Measurements from ENCODE around the gene UGT1A6. TPM values are rescaled to one million over a fixed set of nuclear protein-coding genes. Genes with fewer than 3 reads are reported as not detected.

The UGT1A6 gene
- total and polyA plus RNA-seq, 2 experiments from 2014 or later: not detected

DNA sequence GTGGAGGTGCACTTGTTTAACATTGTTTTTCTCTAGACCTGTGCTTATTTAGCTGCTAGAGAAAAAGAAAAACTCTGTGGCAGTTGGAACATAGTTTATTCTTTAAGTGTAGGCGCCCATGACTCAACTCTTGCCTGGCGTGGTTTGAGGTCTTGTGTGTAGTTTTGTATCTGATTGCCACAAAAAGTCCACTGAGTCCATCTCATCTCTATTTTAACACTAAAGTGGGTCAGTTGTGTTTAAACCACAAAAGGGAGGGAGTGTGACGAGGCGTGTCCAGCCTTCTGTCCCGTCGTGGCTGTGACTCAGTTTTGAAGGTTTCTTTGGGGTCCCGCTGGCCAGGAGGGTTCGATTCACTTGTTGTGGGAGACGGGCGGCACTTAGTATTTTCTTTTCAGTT, 36.2 kb upstream of the UGT1A6 start:
- no peaks in the 10 kb centered on the region for H3K4me1 ChIP-seq (ENCODE audit: insufficient read depth)
- H3K4me3 ChIP-seq: no peak overlapping the region
- no peaks in the 10 kb centered on the region for H3K9me2 ChIP-seq (ENCODE audit: insufficient read depth)
- H3K36me3 Mint-ChIP-seq (ENCODE audit: low read depth): no peaks in the 10 kb centered on the region
- H3K4me2 ChIP-seq: no peak overlapping the region
- no peak overlapping the region for H3K27ac ChIP-seq (ENCODE audit: low read depth)
- no peaks in the 10 kb centered on the region for H3K36me3 ChIP-seq (ENCODE audit: insufficient read depth)
- H3K27me3 ChIP-seq (ENCODE audit: insufficient read depth): no peaks in the 10 kb centered on the region
- no peaks in the 10 kb centered on the region for H3K4me1 Mint-ChIP-seq
- H3K79me2 ChIP-seq (replicated peaks; ENCODE audit: insufficient read depth): no peaks in the 10 kb centered on the region
- H3K9me3 Mint-ChIP-seq: no peaks in the 10 kb centered on the region
- no peaks in the 10 kb centered on the region for H4K20me1 ChIP-seq (replicated peaks; ENCODE audit: insufficient read depth)
- no peak overlapping the region for H3K4me3 Mint-ChIP-seq
- TF ChIP-seq, protein P1, sequence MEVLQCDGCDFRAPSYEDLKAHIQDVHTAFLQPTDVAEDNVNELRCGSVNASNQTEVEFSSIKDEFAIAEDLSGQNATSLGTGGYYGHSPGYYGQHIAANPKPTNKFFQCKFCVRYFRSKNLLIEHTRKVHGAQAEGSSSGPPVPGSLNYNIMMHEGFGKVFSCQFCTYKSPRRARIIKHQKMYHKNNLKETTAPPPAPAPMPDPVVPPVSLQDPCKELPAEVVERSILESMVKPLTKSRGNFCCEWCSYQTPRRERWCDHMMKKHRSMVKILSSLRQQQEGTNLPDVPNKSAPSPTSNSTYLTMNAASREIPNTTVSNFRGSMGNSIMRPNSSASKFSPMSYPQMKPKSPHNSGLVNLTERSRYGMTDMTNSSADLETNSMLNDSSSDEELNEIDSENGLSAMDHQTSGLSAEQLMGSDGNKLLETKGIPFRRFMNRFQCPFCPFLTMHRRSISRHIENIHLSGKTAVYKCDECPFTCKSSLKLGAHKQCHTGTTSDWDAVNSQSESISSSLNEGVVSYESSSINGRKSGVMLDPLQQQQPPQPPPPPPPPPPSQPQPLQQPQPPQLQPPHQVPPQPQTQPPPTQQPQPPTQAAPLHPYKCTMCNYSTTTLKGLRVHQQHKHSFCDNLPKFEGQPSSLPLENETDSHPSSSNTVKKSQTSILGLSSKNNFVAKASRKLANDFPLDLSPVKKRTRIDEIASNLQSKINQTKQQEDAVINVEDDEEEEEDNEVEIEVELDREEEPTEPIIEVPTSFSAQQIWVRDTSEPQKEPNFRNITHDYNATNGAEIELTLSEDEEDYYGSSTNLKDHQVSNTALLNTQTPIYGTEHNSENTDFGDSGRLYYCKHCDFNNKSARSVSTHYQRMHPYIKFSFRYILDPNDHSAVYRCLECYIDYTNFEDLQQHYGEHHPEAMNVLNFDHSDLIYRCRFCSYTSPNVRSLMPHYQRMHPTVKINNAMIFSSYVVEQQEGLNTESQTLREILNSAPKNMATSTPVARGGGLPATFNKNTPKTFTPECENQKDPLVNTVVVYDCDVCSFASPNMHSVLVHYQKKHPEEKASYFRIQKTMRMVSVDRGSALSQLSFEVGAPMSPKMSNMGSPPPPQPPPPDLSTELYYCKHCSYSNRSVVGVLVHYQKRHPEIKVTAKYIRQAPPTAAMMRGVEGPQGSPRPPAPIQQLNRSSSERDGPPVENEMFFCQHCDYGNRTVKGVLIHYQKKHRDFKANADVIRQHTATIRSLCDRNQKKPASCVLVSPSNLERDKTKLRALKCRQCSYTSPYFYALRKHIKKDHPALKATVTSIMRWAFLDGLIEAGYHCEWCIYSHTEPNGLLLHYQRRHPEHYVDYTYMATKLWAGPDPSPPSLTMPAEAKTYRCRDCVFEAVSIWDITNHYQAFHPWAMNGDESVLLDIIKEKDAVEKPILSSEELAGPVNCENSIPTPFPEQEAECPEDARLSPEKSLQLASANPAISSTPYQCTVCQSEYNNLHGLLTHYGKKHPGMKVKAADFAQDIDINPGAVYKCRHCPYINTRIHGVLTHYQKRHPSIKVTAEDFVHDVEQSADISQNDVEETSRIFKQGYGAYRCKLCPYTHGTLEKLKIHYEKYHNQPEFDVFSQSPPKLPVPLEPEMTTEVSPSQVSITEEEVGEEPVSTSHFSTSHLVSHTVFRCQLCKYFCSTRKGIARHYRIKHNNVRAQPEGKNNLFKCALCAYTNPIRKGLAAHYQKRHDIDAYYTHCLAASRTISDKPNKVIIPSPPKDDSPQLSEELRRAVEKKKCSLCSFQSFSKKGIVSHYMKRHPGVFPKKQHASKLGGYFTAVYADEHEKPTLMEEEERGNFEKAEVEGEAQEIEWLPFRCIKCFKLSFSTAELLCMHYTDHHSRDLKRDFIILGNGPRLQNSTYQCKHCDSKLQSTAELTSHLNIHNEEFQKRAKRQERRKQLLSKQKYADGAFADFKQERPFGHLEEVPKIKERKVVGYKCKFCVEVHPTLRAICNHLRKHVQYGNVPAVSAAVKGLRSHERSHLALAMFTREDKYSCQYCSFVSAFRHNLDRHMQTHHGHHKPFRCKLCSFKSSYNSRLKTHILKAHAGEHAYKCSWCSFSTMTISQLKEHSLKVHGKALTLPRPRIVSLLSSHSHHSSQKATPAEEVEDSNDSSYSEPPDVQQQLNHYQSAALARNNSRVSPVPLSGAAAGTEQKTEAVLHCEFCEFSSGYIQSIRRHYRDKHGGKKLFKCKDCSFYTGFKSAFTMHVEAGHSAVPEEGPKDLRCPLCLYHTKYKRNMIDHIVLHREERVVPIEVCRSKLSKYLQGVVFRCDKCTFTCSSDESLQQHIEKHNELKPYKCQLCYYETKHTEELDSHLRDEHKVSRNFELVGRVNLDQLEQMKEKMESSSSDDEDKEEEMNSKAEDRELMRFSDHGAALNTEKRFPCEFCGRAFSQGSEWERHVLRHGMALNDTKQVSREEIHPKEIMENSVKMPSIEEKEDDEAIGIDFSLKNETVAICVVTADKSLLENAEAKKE (CRISPR knock-in tag; IDR thresholded peaks at IDR 0.05): no peak
- no peak for TF ChIP-seq POLR2AphosphoS5 (IDR thresholded peaks at IDR 0.05; ENCODE audit: low read depth)
- TF ChIP-seq, protein P2, sequence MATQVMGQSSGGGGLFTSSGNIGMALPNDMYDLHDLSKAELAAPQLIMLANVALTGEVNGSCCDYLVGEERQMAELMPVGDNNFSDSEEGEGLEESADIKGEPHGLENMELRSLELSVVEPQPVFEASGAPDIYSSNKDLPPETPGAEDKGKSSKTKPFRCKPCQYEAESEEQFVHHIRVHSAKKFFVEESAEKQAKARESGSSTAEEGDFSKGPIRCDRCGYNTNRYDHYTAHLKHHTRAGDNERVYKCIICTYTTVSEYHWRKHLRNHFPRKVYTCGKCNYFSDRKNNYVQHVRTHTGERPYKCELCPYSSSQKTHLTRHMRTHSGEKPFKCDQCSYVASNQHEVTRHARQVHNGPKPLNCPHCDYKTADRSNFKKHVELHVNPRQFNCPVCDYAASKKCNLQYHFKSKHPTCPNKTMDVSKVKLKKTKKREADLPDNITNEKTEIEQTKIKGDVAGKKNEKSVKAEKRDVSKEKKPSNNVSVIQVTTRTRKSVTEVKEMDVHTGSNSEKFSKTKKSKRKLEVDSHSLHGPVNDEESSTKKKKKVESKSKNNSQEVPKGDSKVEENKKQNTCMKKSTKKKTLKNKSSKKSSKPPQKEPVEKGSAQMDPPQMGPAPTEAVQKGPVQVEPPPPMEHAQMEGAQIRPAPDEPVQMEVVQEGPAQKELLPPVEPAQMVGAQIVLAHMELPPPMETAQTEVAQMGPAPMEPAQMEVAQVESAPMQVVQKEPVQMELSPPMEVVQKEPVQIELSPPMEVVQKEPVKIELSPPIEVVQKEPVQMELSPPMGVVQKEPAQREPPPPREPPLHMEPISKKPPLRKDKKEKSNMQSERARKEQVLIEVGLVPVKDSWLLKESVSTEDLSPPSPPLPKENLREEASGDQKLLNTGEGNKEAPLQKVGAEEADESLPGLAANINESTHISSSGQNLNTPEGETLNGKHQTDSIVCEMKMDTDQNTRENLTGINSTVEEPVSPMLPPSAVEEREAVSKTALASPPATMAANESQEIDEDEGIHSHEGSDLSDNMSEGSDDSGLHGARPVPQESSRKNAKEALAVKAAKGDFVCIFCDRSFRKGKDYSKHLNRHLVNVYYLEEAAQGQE (IDR thresholded peaks at IDR 0.05; ENCODE audit: unreplicated experiment): no peak
- no peak for TF ChIP-seq NANOG (IDR thresholded peaks at IDR 0.05; ENCODE audit: borderline replicate concordance)
- no peak for TF ChIP-seq STAT1 (IDR thresholded peaks at IDR 0.05; ENCODE audit: unreplicated experiment)
- TF ChIP-seq ZNF331 (CRISPR knock-in tag; IDR thresholded peaks at IDR 0.05; ENCODE audit: low read depth): no peak
- ATAC-seq: no peak
- no peak overlapping the region for H2AFZ ChIP-seq
- H3F3A ChIP-seq (replicated peaks; ENCODE audit: low read depth): no peaks in the 10 kb centered on the region
- DNase-seq (ENCODE audit: low spot score): no peak
- no peaks in the 10 kb centered on the region for H3K27me3 Mint-ChIP-seq (ENCODE audit: insufficient read depth, low read depth, poor library complexity)
- no peak overlapping the region; the same call in 1 of the 2 replicates for H3K27ac Mint-ChIP-seq

Data from GM23338 (cell line).